ENCODE results near the gene PLCB4. TPM values are rescaled to one million over a fixed set of nuclear protein-coding genes. Genes with fewer than 3 reads are reported as not detected.
"Not testable (repeated sequence)": the region's sequence is repeated elsewhere in the genome, so short reads cannot be mapped to it uniquely, and the experiment has no call there.

PLCB4 gene
- total RNA-seq, 1 donor from 2014 or later, result 12.0 TPM

DNA sequence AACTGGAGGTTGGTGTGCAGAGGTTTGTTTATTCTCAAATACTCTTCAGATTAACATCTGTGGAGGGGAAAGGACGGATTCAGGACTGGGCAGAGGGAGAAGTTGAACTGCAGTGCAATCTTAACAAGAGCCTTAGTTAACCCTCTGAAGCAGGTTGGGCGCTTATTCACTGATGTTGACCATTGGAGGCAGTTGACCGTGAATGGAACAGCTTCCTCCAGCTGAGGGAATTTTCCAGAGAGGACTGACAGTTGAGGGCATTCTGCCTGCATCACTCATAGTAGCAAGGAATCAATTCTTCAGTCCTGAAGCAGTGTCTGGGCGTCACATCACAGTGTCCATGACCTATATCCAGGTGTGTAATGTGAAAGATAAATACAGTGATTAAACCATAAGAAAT lies 80.9 kb downstream of the PLCB4 start:
- intact Hi-C loops (cut with DNase I), result no loop called here
- Histone ChIP-seq H3K36me3 (no peaks in the 10 kb centered on the region), H3K4me1 (no peaks in the 10 kb centered on the region), H3K9me3 (no peaks in the 10 kb centered on the region), H3K27me3 (no peaks in the 10 kb centered on the region), H3K27ac (no peak overlapping the region), H3K4me3 (no peak overlapping the region)
- TF ChIP-seq, protein P1, sequence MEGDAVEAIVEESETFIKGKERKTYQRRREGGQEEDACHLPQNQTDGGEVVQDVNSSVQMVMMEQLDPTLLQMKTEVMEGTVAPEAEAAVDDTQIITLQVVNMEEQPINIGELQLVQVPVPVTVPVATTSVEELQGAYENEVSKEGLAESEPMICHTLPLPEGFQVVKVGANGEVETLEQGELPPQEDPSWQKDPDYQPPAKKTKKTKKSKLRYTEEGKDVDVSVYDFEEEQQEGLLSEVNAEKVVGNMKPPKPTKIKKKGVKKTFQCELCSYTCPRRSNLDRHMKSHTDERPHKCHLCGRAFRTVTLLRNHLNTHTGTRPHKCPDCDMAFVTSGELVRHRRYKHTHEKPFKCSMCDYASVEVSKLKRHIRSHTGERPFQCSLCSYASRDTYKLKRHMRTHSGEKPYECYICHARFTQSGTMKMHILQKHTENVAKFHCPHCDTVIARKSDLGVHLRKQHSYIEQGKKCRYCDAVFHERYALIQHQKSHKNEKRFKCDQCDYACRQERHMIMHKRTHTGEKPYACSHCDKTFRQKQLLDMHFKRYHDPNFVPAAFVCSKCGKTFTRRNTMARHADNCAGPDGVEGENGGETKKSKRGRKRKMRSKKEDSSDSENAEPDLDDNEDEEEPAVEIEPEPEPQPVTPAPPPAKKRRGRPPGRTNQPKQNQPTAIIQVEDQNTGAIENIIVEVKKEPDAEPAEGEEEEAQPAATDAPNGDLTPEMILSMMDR (IDR thresholded peaks at IDR 0.05), result no peak
- TF ChIP-seq POLR2A (IDR thresholded peaks at IDR 0.05), result no peak
- no peak for TF ChIP-seq POLR2AphosphoS5 (IDR thresholded peaks at IDR 0.05; ENCODE audit: insufficient read depth in 1 of 2, low read depth in 1 of 2)
- DNase-seq (ENCODE audit: extremely low spot score in 2 of 2), result no peak

DNA sequence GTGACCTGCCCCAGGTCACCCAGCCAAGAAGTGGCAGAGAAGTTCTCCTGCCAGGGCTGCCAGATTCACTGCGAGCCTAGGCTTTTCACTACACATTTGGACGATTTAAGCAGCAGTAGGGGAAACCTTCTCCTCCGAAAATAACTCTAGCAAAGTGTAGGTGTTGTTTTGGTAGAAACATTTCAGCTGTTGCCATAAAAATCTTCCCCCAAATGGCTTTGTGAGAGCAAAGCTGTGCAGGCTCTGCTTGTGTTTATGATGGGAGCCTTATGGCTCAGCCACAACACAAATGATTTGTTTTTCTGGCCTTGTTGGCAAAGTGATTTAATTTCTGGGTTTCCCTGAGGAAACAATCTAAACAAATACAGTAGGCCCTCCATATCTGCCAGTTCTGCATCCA lies 81.8 kb downstream of the PLCB4 start:
- Histone ChIP-seq H3K9me3 (no peaks in the 10 kb centered on the region), H3K36me3 (no peaks in the 10 kb centered on the region)
- no peak for TF ChIP-seq POLR2A (IDR thresholded peaks at IDR 0.05)
- TF ChIP-seq, protein P1 (IDR thresholded peaks at IDR 0.05), result no peak

DNA sequence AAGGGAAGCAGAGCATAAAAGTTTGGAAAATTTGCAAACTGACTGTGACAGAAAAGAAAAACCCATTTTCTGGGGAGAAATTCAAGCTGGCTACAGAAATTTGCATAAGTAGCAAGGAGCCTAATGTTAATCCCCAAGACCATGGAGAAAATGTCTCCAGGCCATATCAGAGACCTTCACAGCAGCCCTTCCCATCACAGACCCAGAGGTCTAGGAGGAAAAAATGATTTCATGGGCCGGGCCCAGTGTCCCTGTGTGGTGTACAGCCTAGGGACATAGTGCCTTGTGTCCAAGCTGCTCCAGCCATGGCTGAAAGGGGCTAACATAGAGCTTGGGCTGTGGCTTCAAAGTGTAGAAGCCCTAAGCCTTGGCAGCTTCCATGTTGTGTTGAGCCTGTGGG lies 83.3 kb downstream of the PLCB4 start:
- H3K27me3 ChIP-seq; H3K9me3 ChIP-seq; DNase-seq (ENCODE audit: extremely low spot score in 2 of 2); H3K36me3 ChIP-seq; H3K4me3 ChIP-seq; intact Hi-C loops (cut with DNase I); H3K4me1 ChIP-seq; H3K27ac ChIP-seq: not testable (repeated sequence)

More for the DNA sequence above, 81.8 kb downstream of the PLCB4 start:
- Histone ChIP-seq H3K4me3 (no peak overlapping the region), H3K27ac (no peak overlapping the region), H3K27me3 (no peaks in the 10 kb centered on the region), H3K4me1 (no peaks in the 10 kb centered on the region)
- no peak for DNase-seq (ENCODE audit: extremely low spot score in 2 of 2)
- intact Hi-C loops (cut with DNase I), result no loop called here

DNA sequence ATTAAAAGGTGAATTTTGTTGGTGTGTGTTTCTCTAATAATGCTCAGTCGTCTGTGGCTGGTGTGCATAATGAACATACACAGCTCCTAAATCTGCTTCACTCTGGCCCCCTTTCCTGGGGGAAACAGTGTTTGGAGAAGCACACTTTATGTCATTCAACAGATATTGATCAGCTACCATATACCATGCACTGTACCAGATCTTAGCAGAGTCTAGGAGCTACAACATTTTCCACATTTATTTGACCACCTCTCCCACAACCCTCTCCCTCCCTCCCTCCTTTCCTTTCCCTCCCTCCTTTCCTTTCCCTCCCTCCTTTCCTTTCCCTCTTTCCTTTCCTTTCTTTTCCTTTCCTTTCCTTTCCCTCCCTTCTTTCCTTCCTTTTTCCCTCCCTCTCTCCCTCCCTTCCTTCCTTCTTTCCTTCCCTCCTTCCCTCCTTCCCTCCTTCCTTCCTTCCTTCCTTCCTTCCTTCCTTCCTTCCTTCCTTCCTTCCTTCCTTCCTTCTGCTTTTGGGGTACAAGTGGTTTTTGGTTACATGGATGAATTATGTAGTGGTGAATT lies 85.7 kb downstream of the PLCB4 start:
- no peaks in the 10 kb centered on the region for H3K4me1 ChIP-seq
- intact Hi-C loops (cut with DNase I), result no loop called here
- no peaks in the 10 kb centered on the region for H3K27me3 ChIP-seq
- no peak overlapping the region for H3K27ac ChIP-seq
- DNase-seq (ENCODE audit: extremely low spot score in 2 of 2), result no peak
- H3K36me3 ChIP-seq, result no peaks in the 10 kb centered on the region
- H3K9me3 ChIP-seq, result no peaks in the 10 kb centered on the region
- H3K4me3 ChIP-seq, result no peak overlapping the region
- TF ChIP-seq POLR2AphosphoS5 (IDR thresholded peaks at IDR 0.05; ENCODE audit: insufficient read depth in 1 of 2, low read depth in 1 of 2) (no peak), POLR2A (IDR thresholded peaks at IDR 0.05) (no peak)
- TF ChIP-seq, protein P1 (IDR thresholded peaks at IDR 0.05), result no peak

- Histone ChIP-seq H3K27me3 (no peaks in the 10 kb centered on the region), H3K4me1 (peaks cover 18% of the 10 kb centered on the region), H3K9me3 (no peaks in the 10 kb centered on the region), H3K4me3 (no peak overlapping the region), H3K27ac (no peak overlapping the region), H3K36me3 (no peaks in the 10 kb centered on the region)
- intact Hi-C loops (cut with DNase I), result no loop called here
- no peak for DNase-seq (ENCODE audit: extremely low spot score in 2 of 2)
- no peak for TF ChIP-seq POLR2A (IDR thresholded peaks at IDR 0.05)
- no peak for TF ChIP-seq POLR2AphosphoS5 (IDR thresholded peaks at IDR 0.05; ENCODE audit: insufficient read depth in 1 of 2, low read depth in 1 of 2)
- TF ChIP-seq, protein P1 (IDR thresholded peaks at IDR 0.05), result no peak
Observed at GRCh38 chr20:9156529-9157280, 87.8 kb downstream of the PLCB4 start.

Measured in vagina (tissue), 2 donors.